ENCODE results near the gene KCNH5. TPM values are rescaled to one million over a fixed set of nuclear protein-coding genes. Genes with fewer than 3 reads are reported as not detected.
A peak's percentile ranks its signal among the peaks of the same experiment; 100 is the strongest.

Gene KCNH5
- total RNA-seq, 1 donor from 2014 or later, result not detected

DNA sequence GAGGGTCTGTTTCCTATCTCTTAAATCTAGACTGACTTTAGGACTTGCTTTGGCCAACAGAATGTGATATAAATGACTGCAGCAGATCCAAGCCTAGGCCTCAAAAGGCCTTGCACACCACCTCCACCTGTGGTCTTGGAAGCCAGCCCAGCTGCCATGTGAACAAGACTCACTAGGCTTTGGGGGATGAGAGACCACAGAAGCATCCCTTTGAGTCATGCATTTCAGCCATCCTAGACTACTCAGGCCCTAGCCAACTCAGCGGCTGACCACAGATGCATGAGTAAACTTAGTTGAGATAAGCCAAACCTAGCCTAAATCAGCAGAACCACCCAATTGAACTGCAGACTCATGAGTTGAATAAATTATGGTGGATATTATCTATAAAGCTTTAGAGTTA, 87.7 kb downstream of the KCNH5 start:
- DNase-seq (ENCODE audit: low read depth), result peak; percentile 7
- TF ChIP-seq CTCF (conservative IDR thresholded peaks at IDR 0.05; ENCODE audit: low read depth, low read length), result no peak

GRCh38 chr14:62956413-62956812, 88.8 kb downstream of the KCNH5 start:
- no peak for DNase-seq (ENCODE audit: low read depth)
- TF ChIP-seq CTCF (conservative IDR thresholded peaks at IDR 0.05; ENCODE audit: low read depth, low read length), result no peak
- H3K4me3 ChIP-seq (ENCODE audit: low read depth, low read length), result no peak overlapping the region

More for the DNA sequence above, 87.7 kb downstream of the KCNH5 start:
- no peak overlapping the region for H3K4me3 ChIP-seq (ENCODE audit: low read depth, low read length)

- DNase-seq (ENCODE audit: low read depth), result no peak
- H3K4me3 ChIP-seq (ENCODE audit: low read depth, low read length), result no peak overlapping the region
- TF ChIP-seq CTCF (conservative IDR thresholded peaks at IDR 0.05; ENCODE audit: low read depth, low read length), result no peak
Observed at GRCh38 chr14:62954165-62954564, 91.1 kb downstream of the KCNH5 start.

DNA sequence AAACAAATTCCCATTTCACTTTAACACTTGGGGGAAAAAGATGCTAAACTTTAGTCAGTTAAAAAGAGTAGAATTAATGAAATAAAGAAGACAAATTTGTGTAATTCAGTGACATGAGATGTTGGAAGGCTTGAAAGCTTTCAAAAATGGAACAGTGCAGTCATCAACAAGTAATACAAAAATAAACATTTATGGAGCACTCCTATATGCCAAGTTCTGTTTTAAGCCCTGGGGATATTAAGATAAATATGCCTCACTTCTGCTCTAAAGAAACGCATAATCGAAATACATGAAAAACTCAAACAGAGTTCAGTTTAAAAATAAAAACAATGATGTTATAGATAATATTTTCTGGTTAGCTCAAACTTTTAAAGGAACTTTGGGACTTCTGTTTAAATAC, 93.0 kb downstream of the KCNH5 start:
- H3K4me3 ChIP-seq (ENCODE audit: low read depth, low read length), result no peak overlapping the region
- no peak for TF ChIP-seq CTCF (conservative IDR thresholded peaks at IDR 0.05; ENCODE audit: low read depth, low read length)
- DNase-seq (ENCODE audit: low read depth), result no peak

- no peak overlapping the region for H3K4me3 ChIP-seq (ENCODE audit: low read depth, low read length)
- TF ChIP-seq CTCF (conservative IDR thresholded peaks at IDR 0.05; ENCODE audit: low read depth, low read length), result no peak
- no peak for DNase-seq (ENCODE audit: low read depth)
Observed at GRCh38 chr14:62947301-62947700, 98.0 kb downstream of the KCNH5 start.

GRCh38 chr14:62946221-62946620, 99.0 kb downstream of the KCNH5 start:
- no peak for TF ChIP-seq CTCF (conservative IDR thresholded peaks at IDR 0.05; ENCODE audit: low read depth, low read length)
- no peak overlapping the region for H3K4me3 ChIP-seq (ENCODE audit: low read depth, low read length)
- DNase-seq (ENCODE audit: low read depth), result no peak

DNA sequence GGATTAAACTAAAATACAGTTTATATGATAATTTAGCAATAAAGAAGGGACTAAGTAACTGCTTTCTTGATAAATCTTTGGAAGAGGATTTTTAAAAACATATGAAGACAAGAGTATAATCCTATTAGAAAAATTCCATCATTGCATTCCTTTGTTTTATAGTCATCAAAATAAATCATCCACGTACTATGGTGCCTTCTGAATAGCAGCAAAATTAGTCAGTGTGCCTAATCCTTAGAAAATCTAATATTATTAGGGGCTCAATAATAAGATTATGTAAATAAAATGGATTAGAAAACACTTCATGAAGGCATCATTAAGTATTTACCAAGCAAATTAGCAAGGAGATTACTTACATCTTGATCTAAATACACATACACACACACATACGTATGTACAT, 102.1 kb downstream of the KCNH5 start:
- DNase-seq (ENCODE audit: low read depth), result no peak
- H3K4me3 ChIP-seq (ENCODE audit: low read depth, low read length), result no peak overlapping the region
- no peak for TF ChIP-seq CTCF (conservative IDR thresholded peaks at IDR 0.05; ENCODE audit: low read depth, low read length)
